GM21737 (cell line): ENCODE data around the gene CABLES2.
"Not testable (repeated sequence)": the region's sequence is repeated elsewhere in the genome, so short reads cannot be mapped to it uniquely, and the experiment has no call there.

Source experiments
- ATAC-seq: cut with Tn5 transposase; IDR thresholded peaks from one replicate; pipeline ENCODE4 v1.9.1; 2021; ENCODE audit warnings: mild to moderate bottlenecking, moderate library complexity; ENCODE audit not compliant: unreplicated experiment

The CABLES2 gene

DNA sequence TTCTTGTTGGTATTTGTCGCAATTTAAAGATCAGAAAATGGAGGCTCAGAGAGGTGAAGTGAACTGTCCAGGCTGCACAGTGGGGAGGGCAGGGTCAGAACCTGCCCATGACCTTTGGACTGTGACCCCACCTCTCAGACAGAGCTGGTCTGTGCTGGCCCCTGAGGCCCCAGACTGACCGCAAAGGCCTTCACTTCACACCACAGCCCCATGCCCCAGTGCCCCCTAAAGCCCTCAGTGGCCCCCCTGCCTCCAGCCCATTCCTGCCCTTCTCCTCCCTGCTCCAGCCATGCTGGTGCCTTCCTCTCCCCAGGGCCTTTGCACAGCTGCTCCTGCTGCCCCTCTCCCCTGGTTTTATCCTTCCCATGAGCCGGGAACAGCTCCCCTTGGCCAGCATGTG is 29.6 kb upstream of the CABLES2 start:
- ATAC-seq = no peak

DNA sequence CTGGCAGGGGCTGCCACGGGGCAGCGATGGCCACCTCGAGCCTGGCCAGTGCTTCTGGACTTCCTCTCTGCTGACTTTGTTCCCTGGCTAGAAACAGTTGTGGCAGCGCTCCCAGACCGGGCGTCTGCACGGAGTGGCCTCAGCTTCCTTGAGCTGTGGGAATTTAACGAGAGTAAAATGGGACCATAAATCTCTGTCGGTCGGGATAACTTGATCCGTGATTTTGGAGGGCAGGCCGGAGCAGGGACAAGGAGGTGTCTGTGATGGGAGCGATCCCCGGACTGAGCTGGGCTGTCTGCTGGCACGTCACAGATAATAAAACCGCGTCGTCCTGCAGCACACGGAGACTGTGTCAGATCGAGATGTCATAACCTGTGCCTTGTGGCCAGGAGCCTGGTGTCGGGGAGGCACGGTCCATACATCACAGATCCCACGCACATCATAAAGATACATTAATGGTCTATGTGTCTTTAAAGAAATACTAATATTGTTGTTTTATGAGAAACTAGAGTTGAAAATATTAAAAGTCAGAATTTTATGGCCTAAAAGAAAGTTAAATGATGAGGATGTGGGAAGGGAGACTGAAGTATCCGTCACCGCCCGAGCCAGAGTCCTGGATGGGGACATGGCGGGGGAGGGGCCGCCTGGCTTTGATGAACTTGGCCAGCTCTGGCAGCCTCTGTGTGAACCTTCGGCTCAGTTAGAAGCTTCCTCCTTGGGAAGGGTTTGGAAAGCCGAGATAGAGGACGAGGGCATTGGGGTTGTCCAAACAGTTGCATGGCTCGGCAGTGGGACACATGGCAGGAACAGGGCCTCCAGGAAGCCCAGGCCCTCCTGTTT is 26.8 kb upstream of the CABLES2 start:
- no peak for ATAC-seq

DNA sequence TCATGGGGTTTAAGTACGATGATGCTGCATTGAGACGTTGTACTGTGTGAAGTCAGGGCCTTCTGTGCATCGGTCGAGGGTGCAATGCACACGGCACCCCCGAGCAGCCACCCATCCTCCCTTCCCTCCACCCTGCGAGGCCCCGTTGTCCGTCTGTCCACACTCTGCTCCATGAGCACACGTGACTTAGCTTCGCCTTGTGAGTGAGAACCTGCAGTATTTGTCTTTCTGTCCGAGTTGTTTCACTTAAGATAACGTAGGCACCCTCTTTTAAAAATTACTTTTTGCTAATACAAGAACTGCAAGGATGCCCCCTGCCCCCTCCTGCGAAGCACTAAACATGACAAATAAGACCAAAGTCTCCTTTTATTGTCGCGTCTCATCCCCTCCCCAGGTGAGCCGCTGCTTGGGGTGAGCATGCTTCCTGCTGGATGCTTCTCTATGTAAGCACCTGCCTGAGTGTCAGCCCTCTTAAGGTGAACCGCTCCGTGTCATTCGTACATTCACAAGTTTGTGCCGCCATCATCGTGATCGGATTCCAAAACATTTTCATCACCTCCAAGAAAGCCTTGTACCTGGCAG is 23.9 kb upstream of the CABLES2 start:
- ATAC-seq = no peak

DNA sequence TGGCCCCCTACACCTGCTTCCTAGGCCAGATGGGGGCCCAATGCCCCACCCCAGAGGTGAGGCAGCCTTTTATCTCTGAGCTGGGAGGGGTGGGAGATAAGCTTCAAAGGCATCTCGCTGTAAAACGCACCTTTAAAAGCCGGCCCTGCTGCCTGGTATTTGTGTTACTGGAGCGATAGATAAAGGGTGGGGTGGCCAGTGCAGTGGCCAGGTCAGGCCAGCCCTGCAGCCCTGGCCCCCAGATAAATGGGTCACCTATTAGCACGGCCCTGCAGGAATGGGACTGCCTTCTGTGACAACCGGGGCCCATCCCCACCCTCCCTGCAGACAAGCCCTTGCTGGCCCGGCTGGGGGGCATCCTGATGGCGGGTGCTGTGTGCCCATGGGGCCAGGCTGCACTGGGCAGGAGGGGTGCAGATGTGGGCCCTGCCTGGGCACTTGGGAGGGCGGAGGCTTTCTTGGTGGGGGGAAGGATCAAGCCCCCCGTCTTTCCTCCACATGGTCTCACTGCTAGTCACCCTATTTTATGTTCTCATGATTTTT is 23.3 kb upstream of the CABLES2 start:
- no peak for ATAC-seq

DNA sequence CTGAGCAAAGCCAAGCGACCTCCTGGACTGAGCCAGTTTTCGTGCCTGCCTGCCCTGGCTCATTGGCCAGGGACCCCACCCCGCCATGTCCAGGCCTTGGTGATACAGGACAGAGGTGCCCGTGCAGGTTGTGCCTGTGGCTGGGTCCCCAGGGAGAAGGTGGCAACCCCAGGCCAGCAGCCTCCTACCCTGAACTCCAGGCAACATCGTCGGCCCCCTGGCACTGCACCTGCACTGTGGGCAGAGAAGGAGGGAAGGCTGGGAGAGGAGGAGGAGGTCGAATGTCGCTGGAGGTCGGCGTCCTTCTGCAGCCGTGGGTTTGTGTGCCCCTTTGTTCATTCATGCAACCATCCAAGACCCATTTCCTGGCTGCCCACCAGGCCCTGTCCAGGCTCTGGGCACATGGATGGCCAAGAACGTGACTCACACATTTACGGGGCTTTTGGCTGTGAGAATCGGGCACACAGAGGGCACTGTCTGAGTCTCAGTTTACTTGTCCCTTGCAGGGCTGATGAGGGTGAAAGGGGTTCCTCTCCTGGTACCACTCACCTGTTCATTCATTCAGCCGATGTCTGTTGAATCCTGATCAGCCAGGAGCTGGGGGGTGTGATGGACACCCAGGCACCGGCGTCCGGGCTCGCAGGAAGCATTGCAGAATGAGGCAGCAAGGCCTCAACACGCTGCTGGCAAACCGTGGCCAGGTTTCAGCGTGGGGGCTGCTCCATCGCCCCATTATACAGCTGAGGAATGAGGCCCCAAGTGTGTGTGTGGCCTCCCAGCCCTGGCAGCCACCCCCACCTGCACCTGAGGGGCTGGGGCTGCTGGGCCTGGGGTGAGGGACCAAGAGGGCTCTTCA is 22.6 kb upstream of the CABLES2 start:
- ATAC-seq = no peak

DNA sequence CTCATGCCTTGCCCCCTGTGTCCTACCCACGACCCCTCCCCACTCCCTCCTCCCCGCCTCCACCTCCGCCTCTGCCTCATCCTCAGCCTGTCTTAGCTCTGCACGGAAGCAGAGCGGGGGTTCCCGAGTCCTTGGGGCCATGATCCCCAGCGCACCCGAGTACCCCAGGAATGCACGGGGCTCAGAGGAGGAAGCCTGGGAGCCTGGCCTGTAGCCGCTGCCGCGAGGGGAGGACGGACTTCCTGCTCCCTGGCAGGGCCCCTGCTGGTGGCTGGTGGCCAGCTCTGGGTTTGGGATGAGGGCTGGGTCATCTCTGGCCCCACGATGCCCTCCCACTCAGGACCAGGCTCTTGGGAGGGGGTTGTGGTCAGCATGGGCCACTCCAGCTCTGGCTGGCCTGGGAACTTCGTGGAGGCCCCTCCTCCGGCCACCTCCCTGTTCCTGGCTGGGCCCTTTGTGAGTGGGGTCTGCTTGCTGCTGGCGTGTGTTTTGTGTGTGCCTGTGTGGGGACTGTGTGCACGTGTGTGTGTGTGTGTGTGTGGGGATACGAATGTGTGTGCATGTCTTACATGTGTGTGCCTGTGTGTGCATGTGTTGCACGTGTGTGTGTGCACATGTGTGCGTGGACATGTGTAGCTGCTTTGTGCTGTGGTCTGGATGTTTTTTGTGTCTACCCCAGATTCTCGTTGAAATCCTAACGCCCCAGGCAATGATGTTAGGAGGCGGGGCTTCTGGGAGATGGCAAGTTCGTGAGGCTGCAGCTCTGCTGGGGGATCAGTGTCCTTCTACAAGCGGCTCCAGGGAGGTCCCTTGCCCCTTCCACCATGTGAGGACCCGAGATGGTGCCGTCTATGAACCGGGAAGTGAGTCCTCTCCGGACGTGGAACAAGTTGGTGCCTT is 21.6 kb upstream of the CABLES2 start:
- no peak for ATAC-seq

DNA sequence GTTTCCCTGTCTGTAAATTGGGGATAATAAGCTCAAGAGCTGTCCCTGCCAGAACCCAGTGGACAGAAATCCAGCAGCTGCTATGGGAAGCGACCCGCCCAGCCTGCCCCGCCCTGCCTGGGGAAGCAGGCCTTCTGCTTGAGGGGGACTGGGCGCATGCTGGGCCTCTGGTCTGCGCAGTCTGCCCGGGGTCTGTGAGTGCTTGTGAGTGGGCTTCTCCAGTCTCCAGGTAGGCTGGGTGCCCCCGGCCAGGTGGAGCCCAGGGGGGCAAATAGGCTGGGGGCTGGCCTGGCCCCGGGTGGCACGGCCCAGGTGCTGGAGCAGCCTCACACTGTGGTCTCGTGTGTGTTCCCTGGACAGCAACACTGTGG is 20.9 kb upstream of the CABLES2 start:
- no peak for ATAC-seq

DNA sequence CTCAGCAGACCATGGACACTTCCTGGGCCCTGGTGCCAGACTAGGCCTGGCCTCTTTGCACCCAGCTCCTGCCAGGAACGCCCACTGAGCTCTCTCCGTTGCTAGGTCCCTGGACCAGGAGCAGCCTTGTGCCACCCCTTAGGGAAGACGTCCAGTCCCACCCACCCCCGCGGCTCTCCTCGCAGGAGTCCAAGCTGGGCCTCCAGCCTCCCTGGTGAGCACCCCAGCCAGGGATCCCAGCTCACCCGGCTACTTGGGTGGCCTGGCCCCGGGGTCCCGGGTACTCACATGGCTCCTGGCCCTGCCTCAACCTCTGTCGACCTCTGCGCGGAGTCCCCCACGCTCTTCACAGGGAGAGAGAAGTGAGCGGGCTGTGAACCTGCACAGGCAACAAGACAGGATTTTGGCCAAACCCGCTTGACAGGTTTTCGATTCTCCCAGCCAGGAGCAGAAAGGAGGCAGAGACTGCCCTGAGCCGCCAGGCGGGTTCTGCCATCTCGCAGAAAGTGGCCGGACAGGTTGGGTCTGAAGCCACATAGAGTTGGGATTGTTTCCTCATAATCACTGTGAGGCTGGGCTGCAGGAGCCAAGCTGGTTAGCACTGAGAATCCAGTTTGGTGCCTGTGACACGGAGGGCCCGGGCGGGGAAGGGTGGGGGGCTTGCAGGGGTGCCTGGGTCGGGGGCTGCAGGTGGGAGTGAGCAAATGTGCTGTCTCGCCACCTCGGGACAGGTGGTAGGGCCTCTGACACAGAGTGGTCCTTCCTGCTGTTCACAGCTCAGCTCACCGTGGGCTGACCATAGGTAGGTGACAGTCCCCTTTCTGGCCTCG is 20.3 kb upstream of the CABLES2 start, which contains the start of gene RBBP8NL:
Gene RBBP8NL, minus strand, starts transcription at position 368 of the 830 bp plus-strand sequence. CDS start 7,892 bp downstream, outside the sequence.
- ATAC-seq = no peak

DNA sequence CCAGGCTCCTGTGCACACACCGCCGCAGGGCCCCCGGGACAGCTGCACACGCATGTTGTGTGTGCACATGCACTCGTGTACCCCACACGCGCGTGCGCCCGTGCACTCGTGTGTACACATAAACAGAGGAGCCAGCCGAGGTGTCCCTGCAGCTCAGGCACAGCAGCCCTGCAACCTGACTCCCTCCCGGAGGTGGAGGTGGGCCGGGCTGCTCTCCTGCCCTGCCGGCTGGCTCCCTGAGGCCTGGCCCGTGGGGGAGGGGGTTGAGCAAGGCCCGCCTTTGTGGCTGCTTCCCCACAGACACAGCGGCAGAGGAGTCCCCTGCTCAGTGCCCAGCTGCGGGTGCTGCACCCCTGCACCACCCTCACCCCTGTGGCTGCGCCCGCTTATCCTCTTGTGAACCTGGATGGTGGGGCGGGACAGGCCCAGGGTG is 19.6 kb upstream of the CABLES2 start:
- ATAC-seq = no peak

DNA sequence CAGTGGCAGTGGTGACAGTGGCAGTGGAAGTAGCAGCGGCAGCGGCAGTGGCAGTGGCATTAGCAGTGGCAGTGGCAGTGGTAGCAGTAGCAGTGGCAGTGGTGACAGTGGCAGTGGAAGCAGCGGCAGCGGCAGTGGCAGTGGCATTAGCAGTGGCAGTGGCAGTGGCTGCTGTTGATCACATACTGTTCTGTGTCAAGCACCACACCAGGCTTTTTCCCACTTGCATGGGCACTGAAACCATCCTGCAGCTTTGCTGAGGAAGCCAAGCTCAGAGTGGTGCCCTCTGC is 18.9 kb upstream of the CABLES2 start:
- not testable (repeated sequence) for ATAC-seq

DNA sequence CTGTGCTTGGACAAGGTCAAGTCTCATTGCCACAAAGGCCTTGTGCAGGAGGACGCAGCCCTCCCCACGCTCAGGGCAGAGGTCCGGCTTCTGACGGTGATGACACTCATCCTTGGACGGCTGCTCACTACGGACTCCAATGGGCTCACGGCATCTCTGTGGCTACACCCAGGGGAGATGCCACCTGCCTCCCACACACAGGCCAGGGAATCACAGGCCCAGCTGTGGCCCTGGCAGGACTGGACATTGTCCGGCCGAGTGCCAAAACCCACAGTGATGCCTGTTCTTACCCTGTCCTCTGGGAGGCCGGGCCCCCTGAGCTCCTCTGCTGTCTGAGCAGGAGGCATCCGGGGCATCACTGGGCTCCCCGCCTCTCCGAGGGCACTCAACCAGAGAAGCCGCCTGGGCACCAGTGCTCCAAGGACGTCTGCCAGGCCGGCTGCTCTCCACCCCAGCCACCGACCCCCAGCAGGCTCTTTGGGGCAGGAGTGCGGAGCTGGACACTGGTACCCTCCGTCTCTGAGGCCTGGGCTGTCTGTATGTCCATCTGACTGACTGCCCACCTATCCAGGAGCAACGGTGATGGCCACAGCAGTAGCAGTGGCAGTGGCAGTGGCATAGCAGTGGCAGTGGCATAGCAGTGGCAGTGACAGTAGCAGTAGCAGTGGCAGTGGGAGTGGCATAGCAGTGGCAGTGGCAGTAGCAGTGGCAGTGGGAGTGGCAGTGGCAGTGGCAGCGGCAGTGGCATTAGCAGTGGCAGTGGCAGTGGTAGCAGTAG is 18.4 kb upstream of the CABLES2 start:
- no peak for ATAC-seq

DNA sequence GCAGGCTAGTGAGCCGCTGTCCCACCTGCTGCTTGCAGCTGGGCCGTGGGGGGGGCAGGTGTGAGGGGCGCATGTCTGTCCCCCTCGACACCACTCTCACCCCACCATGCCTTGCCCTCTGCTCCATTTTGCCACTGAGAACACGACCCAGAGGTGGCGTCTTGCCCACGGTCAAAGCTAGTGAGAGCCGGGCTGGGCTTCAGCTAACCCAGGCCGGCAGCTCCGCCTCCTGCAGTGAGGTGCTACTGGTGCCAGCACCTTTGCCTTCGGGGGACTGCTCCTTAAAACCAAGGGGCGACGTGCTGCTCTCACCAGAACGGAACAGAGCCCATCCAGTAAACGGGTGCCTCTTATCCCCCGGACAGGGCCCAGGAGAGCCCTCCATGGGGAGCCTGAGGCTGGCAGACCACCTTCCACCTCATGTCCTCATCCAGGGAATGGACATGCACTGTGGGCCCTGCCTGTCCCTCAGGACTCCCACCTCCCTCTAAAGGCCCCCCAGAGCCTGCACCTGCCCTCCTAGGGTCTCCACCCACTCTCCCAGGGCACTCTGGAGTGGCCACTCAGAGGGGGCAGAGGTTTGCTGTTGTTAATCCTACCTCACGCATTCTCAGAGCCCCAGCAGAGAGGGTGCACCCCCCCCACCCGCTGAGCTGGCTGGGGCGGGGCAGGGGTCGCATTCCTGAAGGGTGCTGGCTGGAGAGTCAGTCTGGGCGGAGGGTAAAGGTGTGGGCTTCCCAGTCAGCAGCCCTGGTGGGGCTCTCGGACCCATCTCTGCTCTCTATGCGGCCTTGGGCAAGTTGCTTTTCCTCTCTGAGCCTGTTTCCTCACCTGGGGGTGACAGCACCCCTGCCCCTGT is 17.4 kb upstream of the CABLES2 start:
- ATAC-seq = no peak

DNA sequence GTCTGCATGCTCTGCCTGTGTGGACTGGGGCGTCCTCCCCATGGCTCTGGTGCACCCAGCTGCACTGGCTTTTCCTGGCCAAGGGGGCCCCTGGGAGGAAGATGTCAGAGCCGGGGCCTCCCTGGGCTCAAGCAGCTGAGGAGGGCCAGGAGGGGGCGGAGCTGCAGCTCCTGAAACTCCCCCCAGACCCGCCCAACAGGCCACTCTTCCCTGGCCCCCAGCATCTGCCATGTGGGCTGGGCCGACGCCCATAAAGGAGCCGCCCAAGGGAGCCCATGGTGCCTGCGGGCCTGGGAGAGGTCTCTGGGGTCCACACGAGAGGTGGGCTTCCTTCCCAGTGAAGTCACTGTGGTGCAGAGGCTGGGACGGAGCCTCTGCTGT is 16.2 kb upstream of the CABLES2 start:
- ATAC-seq = no peak

DNA sequence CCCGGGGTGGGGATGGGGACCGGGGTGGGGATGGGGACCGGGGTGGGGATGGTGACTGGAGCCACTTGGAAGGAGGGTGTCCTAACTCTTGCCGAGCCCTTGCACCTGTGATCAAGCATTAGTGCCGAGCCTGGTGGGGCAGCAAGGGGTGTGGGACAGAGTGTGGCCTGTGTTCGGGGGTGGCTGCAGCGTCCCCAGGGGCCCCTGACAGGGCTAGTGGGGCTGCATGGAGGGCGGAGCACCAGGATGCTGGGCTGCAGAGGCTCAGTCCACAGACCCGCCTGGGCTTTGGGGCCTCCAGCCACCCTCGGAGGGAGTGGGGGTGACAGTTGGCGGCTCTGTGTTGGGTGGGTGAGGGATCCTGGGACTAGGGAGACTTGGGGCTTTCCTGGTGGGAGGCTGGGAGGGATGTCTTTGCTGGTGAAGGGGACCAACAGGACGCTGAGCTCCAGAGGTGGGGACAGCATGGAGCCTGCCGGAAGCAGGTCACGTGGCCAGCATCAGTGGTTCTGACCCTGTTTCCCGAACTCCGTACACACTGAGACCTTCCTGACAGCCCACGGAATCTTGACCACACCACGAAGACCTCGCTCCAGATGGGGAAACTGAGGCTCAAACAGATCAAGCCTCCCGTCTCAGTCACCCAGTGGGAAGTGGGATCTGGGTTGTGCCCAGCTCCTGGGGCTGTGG is 15.7 kb upstream of the CABLES2 start:
- ATAC-seq = no peak

DNA sequence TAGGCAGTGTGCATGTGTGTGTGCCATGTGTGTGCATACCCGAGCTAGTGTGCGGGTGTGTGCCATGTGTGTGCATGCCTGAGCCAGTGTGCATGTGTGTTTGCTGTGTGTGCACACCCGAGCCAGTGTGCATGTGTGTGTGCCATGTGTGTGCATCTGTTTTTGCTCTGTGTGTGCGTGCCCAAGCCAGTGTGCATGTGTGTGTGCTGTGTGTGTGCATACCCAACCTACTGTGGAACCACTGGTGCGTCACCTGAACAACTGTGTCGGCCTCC is 14.6 kb upstream of the CABLES2 start:
- ATAC-seq = no peak

DNA sequence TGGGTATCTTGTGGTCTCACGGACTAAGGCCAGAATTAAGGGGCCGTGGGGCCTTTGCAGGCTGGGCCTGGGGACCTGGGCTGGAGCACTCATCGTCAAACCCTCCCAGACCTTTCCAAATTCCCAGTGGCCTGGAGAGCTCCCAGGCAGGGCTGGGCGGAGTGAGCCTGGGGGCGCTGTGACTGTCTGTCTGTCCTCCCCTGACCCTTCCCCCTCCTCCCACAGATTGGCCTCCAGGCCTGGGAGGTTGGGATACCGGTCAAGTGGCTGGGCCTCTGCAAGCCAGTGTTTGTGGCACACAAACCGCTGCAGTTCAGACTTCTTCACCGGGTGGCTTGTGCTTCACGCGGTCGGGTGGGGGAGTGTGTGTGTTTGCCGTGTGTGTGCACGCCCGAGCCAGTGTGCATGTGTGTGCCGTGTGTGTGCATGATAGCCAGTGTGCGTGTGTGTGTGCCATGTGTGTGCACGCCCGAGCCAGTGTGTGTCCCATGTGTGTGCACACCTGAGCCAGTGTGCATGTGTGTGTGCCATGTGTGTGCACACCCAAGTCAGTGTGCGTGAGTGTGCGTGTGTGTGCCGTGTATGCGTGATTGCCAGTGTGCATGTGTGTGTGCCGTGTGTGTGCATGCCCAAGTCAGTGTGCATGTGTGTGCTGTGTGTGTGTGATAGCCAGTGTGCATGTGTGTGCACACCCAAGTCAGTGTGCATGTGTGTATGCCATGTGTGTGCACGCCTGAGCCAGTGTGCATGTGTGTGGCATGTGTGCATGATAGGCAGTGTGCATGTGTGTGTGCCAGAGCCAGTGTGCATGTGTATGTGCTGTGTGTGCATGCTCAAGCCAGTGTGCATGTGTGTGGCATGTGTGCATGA is 14.0 kb upstream of the CABLES2 start:
- ATAC-seq = no peak

DNA sequence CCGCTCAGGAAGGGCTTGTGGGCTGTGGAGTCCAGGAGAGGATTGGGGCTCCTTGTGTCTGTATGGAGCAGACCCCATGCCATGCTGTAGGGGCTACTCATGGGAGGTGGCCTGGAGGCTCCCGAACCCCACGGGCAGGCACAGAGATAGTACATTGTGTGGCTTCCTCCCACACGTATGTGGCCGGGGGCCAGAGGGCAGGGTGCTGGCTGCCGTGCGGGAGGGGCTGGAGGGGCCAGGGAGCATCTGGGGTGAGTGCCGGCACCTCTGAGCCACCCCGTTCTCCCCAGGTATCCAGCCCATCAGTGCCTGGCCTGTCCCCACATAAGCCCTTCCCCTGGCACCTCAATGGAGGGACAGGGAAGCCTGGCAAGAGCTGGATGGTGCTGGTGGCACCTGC is 12.7 kb upstream of the CABLES2 start:
- no peak for ATAC-seq
